Activated CD8-positive, alpha-beta memory T cell treated with anti-CD3 and anti-CD28 coated beads, Interleukin-2, amount 10 ng/mL, durations not matched to agents 7 days and 5 days (primary cell): Measurements from ENCODE around the gene CHP1. TPM values are rescaled to one million over a fixed set of nuclear protein-coding genes. Genes with fewer than 3 reads are reported as not detected.
A peak's percentile ranks its signal among the peaks of the same experiment; 100 is the strongest.
"Not testable (repeated sequence)": the region's sequence is repeated elsewhere in the genome, so short reads cannot be mapped to it uniquely, and the experiment has no call there.

Experiments used
- ATAC-seq: fragments of 150-1000 bp; cut with Tn5 transposase; one replicate; pipeline ENCODE4 v1.10.0; 2021; ENCODE audit warnings: moderate library complexity
- CTCF ChIA-PET: fragments of 350-600 bp; sonication (Branson Sonifier 250); formaldehyde crosslinking; loops from one replicate; lab custom pipeline; 2021; ENCODE audit warnings: antibody characterized with exemption; lab: Charles Lee
- DNase-seq: peaks from one replicate; pipeline ENCODE4 v3.0.0-alpha.2; 2020
- H3K27ac Mint-ChIP-seq: one replicate; pipeline ENCODE4 v1.8.0; 2021; ENCODE audit warnings: mild to moderate bottlenecking, mixed read lengths
- H3K27me3 Mint-ChIP-seq: one replicate; pipeline ENCODE4 v1.8.0; 2021; ENCODE audit warnings: mixed read lengths
- H3K36me3 Mint-ChIP-seq: one replicate; pipeline ENCODE4 v1.8.0; 2021; ENCODE audit warnings: mild to moderate bottlenecking, mixed read lengths
- H3K4me1 Mint-ChIP-seq: one replicate; pipeline ENCODE4 v1.8.0; 2021; ENCODE audit warnings: mixed read lengths
- H3K4me3 Mint-ChIP-seq: one replicate; pipeline ENCODE4 v1.8.0; 2021; ENCODE audit warnings: mild to moderate bottlenecking, moderate library complexity, mixed read lengths
- H3K9me3 Mint-ChIP-seq: one replicate; pipeline ENCODE4 v1.8.0; 2022; ENCODE audit warnings: low read depth, mixed read lengths
- total RNA-seq, 2 experiments: library from RNA; stranded (reverse); gene quantifications; one replicate each; pipeline ENCODE4 v1.2.3, GENCODE V29; 2021

The CHP1 gene
- total RNA-seq, 2 experiments from 2014 or later, result 47.5 to 54.1 TPM

DNA sequence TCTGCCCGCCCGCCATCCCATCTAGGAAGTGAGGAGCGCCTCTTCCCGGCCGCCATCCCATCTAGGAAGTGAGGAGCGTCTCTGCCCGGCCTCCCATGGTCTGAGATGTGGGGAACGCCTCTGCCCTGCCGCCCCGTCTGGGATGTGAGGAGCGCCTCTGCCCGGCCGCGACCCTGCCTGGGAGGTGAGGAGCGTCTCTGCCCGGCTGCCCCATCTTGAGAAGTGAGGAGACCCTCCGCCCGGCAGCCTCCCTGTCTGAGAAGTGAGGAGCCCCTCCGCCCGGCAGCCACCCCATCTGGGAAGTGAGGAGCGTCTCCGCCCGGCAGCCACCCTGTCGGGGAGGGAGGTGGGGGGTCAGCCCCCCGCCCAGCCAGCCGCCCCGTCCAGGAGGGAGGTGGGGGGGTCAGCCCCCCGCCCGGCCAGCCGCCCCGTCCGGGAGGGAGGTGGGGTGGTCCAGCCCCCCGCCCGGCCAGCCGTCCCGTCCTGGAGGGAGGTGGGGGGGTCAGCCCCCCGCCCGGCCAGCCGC lies 89.8 kb downstream of the CHP1 start:
- H3K9me3 Mint-ChIP-seq, H3K4me3 Mint-ChIP-seq, H3K27me3 Mint-ChIP-seq, DNase-seq, H3K27ac Mint-ChIP-seq, CTCF ChIA-PET, ATAC-seq: not testable (repeated sequence)
- Mint-ChIP-seq H3K36me3 (peaks cover 40% of the 10 kb centered on the region), H3K4me1 (peaks cover 14% of the 10 kb centered on the region)

DNA sequence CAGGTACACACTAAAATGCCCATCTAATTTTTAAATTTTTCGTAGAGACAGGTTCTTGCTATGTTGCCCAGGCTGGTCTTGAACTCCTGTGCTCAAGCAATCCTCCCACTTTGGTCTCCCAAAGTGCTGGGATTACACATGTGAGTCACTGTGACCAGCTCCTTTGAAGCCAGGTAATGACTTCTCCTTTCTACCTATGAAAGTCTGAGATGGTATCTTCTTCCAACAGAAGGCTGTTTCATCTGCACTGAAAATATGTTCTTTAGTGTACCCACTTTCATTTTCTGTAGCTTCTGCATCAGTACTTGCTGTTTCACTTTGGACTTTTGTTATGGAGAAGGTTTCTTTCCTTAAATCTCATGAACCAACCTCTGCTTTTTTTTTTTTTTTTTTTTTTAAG lies 92.5 kb downstream of the CHP1 start:
- H3K9me3 Mint-ChIP-seq, result no peaks in the 10 kb centered on the region
- H3K27me3 Mint-ChIP-seq, result no peaks in the 10 kb centered on the region
- ATAC-seq (peak; percentile 30), DNase-seq (no peak)
- peaks cover 41% of the 10 kb centered on the region for H3K36me3 Mint-ChIP-seq
- H3K27ac Mint-ChIP-seq, result peak overlapping the region; percentile 14
- H3K4me3 Mint-ChIP-seq, result no peak overlapping the region
- peaks cover 16% of the 10 kb centered on the region for H3K4me1 Mint-ChIP-seq
- CTCF ChIA-PET, result interaction anchor here (0.7 to 0.8 kb wide), 2 partner anchors 8 to 29 kb away, joined by 3 read pairs; no protein-coding TSS in a partner anchor

DNA sequence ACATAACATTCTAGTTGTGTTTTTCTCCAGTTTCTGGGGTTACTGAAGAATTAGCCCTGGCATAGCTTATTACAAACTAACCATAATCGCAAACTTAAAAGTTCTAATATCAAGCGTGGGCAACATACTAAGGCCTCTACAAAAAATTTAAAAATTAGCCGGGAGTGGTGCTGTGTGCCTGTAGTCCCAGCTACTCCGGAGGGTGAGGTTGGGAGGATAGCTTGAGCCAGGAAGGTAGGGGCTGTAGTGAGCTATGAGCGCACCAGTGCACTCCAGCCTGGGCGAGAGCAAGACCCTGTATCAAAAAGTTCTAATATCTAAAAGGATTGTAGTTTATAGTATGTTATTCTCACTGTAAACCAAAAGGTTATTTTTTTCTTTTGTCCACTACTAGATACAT lies 100.2 kb downstream of the CHP1 start:
- Mint-ChIP-seq H3K27me3 (no peaks in the 10 kb centered on the region), H3K27ac (peak overlapping the region; percentile 100), H3K9me3 (no peaks in the 10 kb centered on the region), H3K4me1 (peaks cover 25% of the 10 kb centered on the region), H3K4me3 (peak overlapping the region; percentile 100), H3K36me3 (peaks cover 38% of the 10 kb centered on the region)
- ATAC-seq, result no peak
- DNase-seq, result no peak
- CTCF ChIA-PET, result interaction anchor here (0.9 to 1.3 kb wide), 2 partner anchors 31 to 459 kb away, joined by 3 to 4 read pairs; no protein-coding TSS in a partner anchor

Other genes starting within 250 kb of the CHP1 start
- 10 to 100 TPM; 25.8 to 30.8 TPM for gene INO80, start 115.0 kb upstream of the CHP1 start, total RNA-seq
- gene EXD1, start 511 bp upstream of the CHP1 start, total RNA-seq, result not detected
- 10 to 100 TPM; 21.1 to 21.2 TPM for gene OIP5, start 101.3 kb downstream of the CHP1 start, total RNA-seq
- gene NUSAP1, start 101.6 kb downstream of the CHP1 start, total RNA-seq, result 100 to 1,000 TPM; 234 to 334 TPM
- gene NDUFAF1, start 171.2 kb downstream of the CHP1 start, total RNA-seq, result 10 to 100 TPM; 12.4 to 14.1 TPM
- gene RTF1, start 185.8 kb downstream of the CHP1 start, total RNA-seq, result 10 to 100 TPM; 36.3 to 43.4 TPM